ENCODE results near the gene ELF4. TPM values are rescaled to one million over a fixed set of nuclear protein-coding genes. Genes with fewer than 3 reads are reported as not detected.

The ELF4 gene
- total RNA-seq, 1 donor from 2014 or later = not detected

GRCh38 chrX:130136496-130136895, 26.2 kb upstream of the ELF4 start:
- Mint-ChIP-seq H3K27me3 (ENCODE audit: insufficient read depth, low read depth) (no peaks in the 10 kb centered on the region), H3K4me3 (no peak overlapping the region), H3K9me3 (no peaks in the 10 kb centered on the region), H3K36me3 (peaks cover 24% of the 10 kb centered on the region), H3K4me1 (peaks cover 3% of the 10 kb centered on the region), H3K27ac (no peak overlapping the region)
- no peaks in the 10 kb centered on the region for H4K20me1 ChIP-seq (ENCODE audit: low read depth)
- no peaks in the 10 kb centered on the region for H3K79me2 ChIP-seq (ENCODE audit: low read depth)
- no peak for TF ChIP-seq EZH2phosphoT487 (IDR thresholded peaks at IDR 0.05)
- no peak for TF ChIP-seq EZH2 (IDR thresholded peaks at IDR 0.05)
- no peak for TF ChIP-seq CTCF (IDR thresholded peaks at IDR 0.05)
- H3K27ac ChIP-seq = no peak overlapping the region
- no peaks in the 10 kb centered on the region for H3K27me3 ChIP-seq
- H3K9me3 ChIP-seq (ENCODE audit: low read depth) = no peaks in the 10 kb centered on the region
- peaks cover 6% of the 10 kb centered on the region for H3F3A ChIP-seq (ENCODE audit: low read depth)
- no peak overlapping the region for H2AFZ ChIP-seq (replicated peaks)
- H3K36me3 ChIP-seq = no peaks in the 10 kb centered on the region
- no peak overlapping the region for H3K4me3 ChIP-seq
- no peak for DNase-seq (ENCODE audit: low spot score)
- H3K9ac ChIP-seq = no peak overlapping the region
- peaks cover 11% of the 10 kb centered on the region for H3K4me1 ChIP-seq
- no peak overlapping the region for H3K4me2 ChIP-seq

- H3K9me3 Mint-ChIP-seq = no peaks in the 10 kb centered on the region
- H3K4me3 Mint-ChIP-seq = no peak overlapping the region
- DNase-seq (ENCODE audit: low spot score) = no peak
Observed at GRCh38 chrX:130130990-130131389, 20.7 kb upstream of the ELF4 start.

GRCh38 chrX:130125091-130125874, 15.0 kb upstream of the ELF4 start:
- Histone ChIP-seq H3K27me3 (peaks cover 12% of the 10 kb centered on the region), H3K4me3 (no peak overlapping the region), H3K79me2 (ENCODE audit: low read depth) (no peaks in the 10 kb centered on the region), H4K20me1 (ENCODE audit: low read depth) (no peaks in the 10 kb centered on the region), H3K36me3 (no peaks in the 10 kb centered on the region), H3K4me2 (no peak overlapping the region), H3K27ac (no peak overlapping the region), H3K9ac (no peak overlapping the region), H3F3A (ENCODE audit: low read depth) (no peaks in the 10 kb centered on the region), H3K4me1 (no peaks in the 10 kb centered on the region), H2AFZ (replicated peaks) (no peak overlapping the region), H3K9me3 (ENCODE audit: low read depth) (no peaks in the 10 kb centered on the region)
- Mint-ChIP-seq H3K27me3 (ENCODE audit: insufficient read depth, low read depth) (peaks cover 2% of the 10 kb centered on the region), H3K4me3 (no peak overlapping the region), H3K4me1 (peaks cover under 1% of the 10 kb centered on the region), H3K36me3 (peaks cover 40% of the 10 kb centered on the region), H3K9me3 (peaks cover 2% of the 10 kb centered on the region), H3K27ac (no peak overlapping the region)
- TF ChIP-seq EZH2 (IDR thresholded peaks at IDR 0.05) (no peak), EZH2phosphoT487 (IDR thresholded peaks at IDR 0.05) (no peak), CTCF (IDR thresholded peaks at IDR 0.05) (no peak)
- no peak for DNase-seq (ENCODE audit: low spot score)

More at GRCh38 chrX:130130990-130131389, 20.7 kb upstream of the ELF4 start:
- TF ChIP-seq EZH2phosphoT487 (IDR thresholded peaks at IDR 0.05) (no peak), EZH2 (IDR thresholded peaks at IDR 0.05) (no peak), CTCF (IDR thresholded peaks at IDR 0.05) (no peak)
- H3K36me3 ChIP-seq = no peaks in the 10 kb centered on the region
- Mint-ChIP-seq H3K27me3 (ENCODE audit: insufficient read depth, low read depth) (peaks cover 2% of the 10 kb centered on the region), H3K27ac (no peak overlapping the region), H3K36me3 (peaks cover 26% of the 10 kb centered on the region), H3K4me1 (no peaks in the 10 kb centered on the region)
- H3K4me2 ChIP-seq = no peak overlapping the region
- H3K27ac ChIP-seq = no peak overlapping the region
- no peak overlapping the region for H2AFZ ChIP-seq (replicated peaks)
- no peaks in the 10 kb centered on the region for H3K79me2 ChIP-seq (ENCODE audit: low read depth)
- no peaks in the 10 kb centered on the region for H3K4me1 ChIP-seq
- H3K27me3 ChIP-seq = no peaks in the 10 kb centered on the region
- no peak overlapping the region for H3K9ac ChIP-seq
- H4K20me1 ChIP-seq (ENCODE audit: low read depth) = no peaks in the 10 kb centered on the region
- H3K9me3 ChIP-seq (ENCODE audit: low read depth) = no peaks in the 10 kb centered on the region
- no peaks in the 10 kb centered on the region for H3F3A ChIP-seq (ENCODE audit: low read depth)
- H3K4me3 ChIP-seq = no peak overlapping the region
